Liver (tissue), 9 donors: ENCODE data around the gene ZNF417. TPM values are rescaled to one million over a fixed set of nuclear protein-coding genes. Genes with fewer than 3 reads are reported as not detected.

Experiments used
- DNase-seq: peaks from one replicate; pipeline ENCODE4 v3.0.0-alpha.2; 2017; ENCODE audit warnings: low spot score
- H3K27ac ChIP-seq, 2 donors: one replicate each; pipeline ENCODE4 v1.7.0; 2013; ENCODE audit warnings: inconsistent platforms in 2 of 2, low read length in 2 of 2, control low read depth in 1 of 2, low read depth in 1 of 2, mild to moderate bottlenecking in 1 of 2
- H3K27me3 ChIP-seq, 4 donors: one replicate each; pipeline versions ENCODE4 v1.6.1 to v1.7.0; 2013; ENCODE audit warnings: low read length in 3 of 4, inconsistent platforms in 1 of 4, mild to moderate bottlenecking in 1 of 4, moderate library complexity in 1 of 4; ENCODE audit not compliant: control insufficient read depth in 4 of 4, insufficient read depth in 4 of 4
- H3K36me3 ChIP-seq, 4 donors: one replicate each; pipeline versions ENCODE4 v1.6.1 to v1.7.0; 2013; ENCODE audit warnings: low read length in 3 of 4, mild to moderate bottlenecking in 3 of 4, low read depth in 1 of 4, moderate library complexity in 1 of 4; ENCODE audit not compliant: control insufficient read depth in 4 of 4, insufficient read depth in 3 of 4
- H3K4me1 ChIP-seq, 4 donors: one replicate each; pipeline versions ENCODE4 v1.6.1 to v1.7.0; 2013; ENCODE audit warnings: low read length in 3 of 4, mild to moderate bottlenecking in 3 of 4, moderate library complexity in 1 of 4; ENCODE audit not compliant: control insufficient read depth in 4 of 4, insufficient read depth in 4 of 4
- H3K4me3 ChIP-seq, 3 donors: one replicate each; pipeline versions ENCODE4 v1.6.1 to v1.7.0; 2013; ENCODE audit warnings: low read length in 3 of 3, control low read depth in 1 of 3, low read depth in 1 of 3, mild to moderate bottlenecking in 1 of 3
- H3K9ac ChIP-seq, 2 donors: one replicate each; pipeline ENCODE4 v1.7.0; 2013; ENCODE audit warnings: low read length in 2 of 2, mild to moderate bottlenecking in 2 of 2, moderate library complexity in 2 of 2, control low read depth in 1 of 2, low read depth in 1 of 2
- H3K9me3 ChIP-seq, 4 donors: one replicate each; pipeline versions ENCODE4 v1.6.1 to v1.7.0; 2013; ENCODE audit warnings: low read length in 3 of 4; ENCODE audit not compliant: control insufficient read depth in 4 of 4
- ATF3 ChIP-seq: IDR thresholded peaks from 2 replicates; pipeline ENCODE4 v1.6.1; 2016; ENCODE audit warnings: antibody characterized with exemption
- CTCF ChIP-seq: fragments of 150-350 bp; IDR thresholded peaks from 2 replicates; pipeline ENCODE4 v1.5.1; 2017; ENCODE audit warnings: improper control_type of control experiment, low read depth, low read length; ENCODE audit not compliant: missing input control
- EGR1 ChIP-seq, 2 donors: IDR thresholded peaks; 2 replicates each; pipeline ENCODE4 v1.6.1; 2016 to 2018; ENCODE audit warnings: antibody characterized with exemption in 2 of 2, low read depth in 2 of 2
- FOXA1 ChIP-seq: IDR thresholded peaks from 2 replicates; pipeline ENCODE4 v1.6.1; 2016; ENCODE audit warnings: antibody characterized with exemption
- FOXA2 ChIP-seq: IDR thresholded peaks from 2 replicates; pipeline ENCODE4 v1.6.1; 2016; ENCODE audit warnings: antibody characterized with exemption
- HNF4A ChIP-seq, 2 donors: conservative IDR thresholded peaks; 2 replicates each; pipeline ENCODE4 v1.6.1; 2016; ENCODE audit warnings: antibody characterized with exemption in 2 of 2, mild to moderate bottlenecking in 2 of 2
- HNF4G ChIP-seq: IDR thresholded peaks from 2 replicates; pipeline ENCODE4 v1.6.1; 2016; ENCODE audit warnings: antibody characterized with exemption
- JUND ChIP-seq, 2 donors: IDR thresholded peaks; 2 replicates each; pipeline ENCODE4 v1.6.1; 2016; ENCODE audit warnings: antibody characterized with exemption in 2 of 2
- MAX ChIP-seq: IDR thresholded peaks from 2 replicates; pipeline ENCODE4 v1.6.1; 2016; ENCODE audit warnings: antibody characterized with exemption
- NR2F2 ChIP-seq: IDR thresholded peaks from 2 replicates; pipeline ENCODE4 v1.6.1; 2016; ENCODE audit warnings: antibody characterized with exemption
- RAD21 ChIP-seq, 2 donors: IDR thresholded peaks; 2 replicates each; pipeline ENCODE4 v1.6.1; 2016; ENCODE audit warnings: antibody characterized with exemption in 2 of 2, mild to moderate bottlenecking in 2 of 2
- REST ChIP-seq: IDR thresholded peaks from 2 replicates; pipeline ENCODE4 v1.6.1; 2016; ENCODE audit warnings: antibody characterized with exemption, mild to moderate bottlenecking
- RXRA ChIP-seq, 2 donors: IDR thresholded peaks; 2 replicates each; pipeline ENCODE4 v1.6.1; 2017 to 2018; ENCODE audit warnings: antibody characterized with exemption in 2 of 2, mild to moderate bottlenecking in 1 of 2
- SP1 ChIP-seq: IDR thresholded peaks from 2 replicates; pipeline ENCODE4 v1.6.1; 2018; ENCODE audit warnings: antibody characterized with exemption, mild to moderate bottlenecking
- TAF1 ChIP-seq: conservative IDR thresholded peaks from 2 replicates; pipeline ENCODE4 v1.6.1; 2016; ENCODE audit warnings: antibody characterized with exemption, mild to moderate bottlenecking
- WGBS: extraction: QIAGEN DNeasy Blood & Tissue Kit; methylation state at CpG from one replicate; pipeline ENCODE4 v1.1.7; 2013; 5-methylcytosine and 5-hydroxymethylcytosine counted together
- polyA plus RNA-seq, 2 donors: library from polyadenylated mRNA; stranded (reverse) in 1 of 2; unstranded in 1 of 2; fragments of 200-250 nt in 1 of 2; fragments of >200 nt in 1 of 2; fragmentation: Nextera tagmentation in 1 of 2; extraction: Ambion mirVana in 1 of 2; gene quantifications; one replicate each; pipeline versions ENCODE4 v1.2.1 to v1.2.3, GENCODE V29; 2013 to 2015
- total RNA-seq, 2 donors: library from RNA; depleted of rRNA; stranded (reverse); fragments of >200 nt; gene quantifications; one replicate each; pipeline ENCODE4 v1.2.3, GENCODE V29; 2014
- TF ChIP-seq, protein P1 (sequence below): IDR thresholded peaks from 2 replicates; pipeline ENCODE4 v1.6.1; 2016; ENCODE audit warnings: antibody characterized with exemption
- donor health status: healthy.
- donor health status: healthy.
- donor health status: healthy.
- donor health status: healthy.
- donor health status: healthy.

Gene ZNF417
- total and polyA plus RNA-seq, 4 donors = 1.2 to 16.3 (median 7.3) TPM

- no peak for DNase-seq
- no peak overlapping the region for H3K27ac ChIP-seq
- H3K4me3 ChIP-seq = peak overlapping the region in 1 of 3 donors; percentile 30
- 79% methylated on average over 1 of the region's 1 CpG for WGBS
- no peak overlapping the region for H3K9ac ChIP-seq
- H3K36me3 ChIP-seq = peaks cover 0 to 2% (median 0%) of the 10 kb centered on the region in 4 donors
- H3K27me3 ChIP-seq = no peaks in the 10 kb centered on the region
- no peaks in the 10 kb centered on the region for H3K4me1 ChIP-seq
- no peak for TF ChIP-seq FOXA1
- TF ChIP-seq HNF4G = no peak
- no peak for TF ChIP-seq MAX
- TF ChIP-seq ATF3 = no peak
- TF ChIP-seq HNF4A (conservative IDR thresholded peaks at IDR 0.05) = no peak
- TF ChIP-seq JUND (IDR thresholded peaks at IDR 0.05) = no peak
- TF ChIP-seq, protein P1, sequence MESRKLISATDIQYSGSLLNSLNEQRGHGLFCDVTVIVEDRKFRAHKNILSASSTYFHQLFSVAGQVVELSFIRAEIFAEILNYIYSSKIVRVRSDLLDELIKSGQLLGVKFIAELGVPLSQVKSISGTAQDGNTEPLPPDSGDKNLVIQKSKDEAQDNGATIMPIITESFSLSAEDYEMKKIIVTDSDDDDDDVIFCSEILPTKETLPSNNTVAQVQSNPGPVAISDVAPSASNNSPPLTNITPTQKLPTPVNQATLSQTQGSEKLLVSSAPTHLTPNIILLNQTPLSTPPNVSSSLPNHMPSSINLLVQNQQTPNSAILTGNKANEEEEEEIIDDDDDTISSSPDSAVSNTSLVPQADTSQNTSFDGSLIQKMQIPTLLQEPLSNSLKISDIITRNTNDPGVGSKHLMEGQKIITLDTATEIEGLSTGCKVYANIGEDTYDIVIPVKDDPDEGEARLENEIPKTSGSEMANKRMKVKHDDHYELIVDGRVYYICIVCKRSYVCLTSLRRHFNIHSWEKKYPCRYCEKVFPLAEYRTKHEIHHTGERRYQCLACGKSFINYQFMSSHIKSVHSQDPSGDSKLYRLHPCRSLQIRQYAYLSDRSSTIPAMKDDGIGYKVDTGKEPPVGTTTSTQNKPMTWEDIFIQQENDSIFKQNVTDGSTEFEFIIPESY = no peak
- TF ChIP-seq RAD21 (IDR thresholded peaks at IDR 0.05) = no peak
- TF ChIP-seq RXRA (IDR thresholded peaks at IDR 0.05) = no peak
- TF ChIP-seq FOXA2 = no peak
- no peak for TF ChIP-seq CTCF
- TF ChIP-seq EGR1 (IDR thresholded peaks at IDR 0.05; ENCODE audit: low read depth in 2 of 2) = no peak
- no peak for TF ChIP-seq TAF1
- H3K9me3 ChIP-seq = peaks cover 17 to 46% (median 29%) of the 10 kb centered on the region in 4 donors
Measured at GRCh38 chr19:57961785-57962184, 45.4 kb upstream of the ZNF417 start.

- no peak for TF ChIP-seq HNF4A (conservative IDR thresholded peaks at IDR 0.05)
- TF ChIP-seq EGR1 (IDR thresholded peaks at IDR 0.05; ENCODE audit: low read depth in 2 of 2) = no peak
- no peak for TF ChIP-seq NR2F2
- no peak for TF ChIP-seq SP1
- 88% methylated on average over 4 of the region's 4 CpGs for WGBS
- H3K9me3 ChIP-seq = peaks cover 29 to 60% (median 38%) of the 10 kb centered on the region in 4 donors
- H3K4me1 ChIP-seq = no peaks in the 10 kb centered on the region
- H3K27me3 ChIP-seq = no peaks in the 10 kb centered on the region
- no peak overlapping the region for H3K27ac ChIP-seq
- peak overlapping the region in 2 of 3 donors; percentile 51 to 63 for H3K4me3 ChIP-seq
- no peaks in the 10 kb centered on the region for H3K36me3 ChIP-seq
- H3K9ac ChIP-seq = no peak overlapping the region
- DNase-seq = no peak
Measured at GRCh38 chr19:57954996-57955395, 38.6 kb upstream of the ZNF417 start.

DNA sequence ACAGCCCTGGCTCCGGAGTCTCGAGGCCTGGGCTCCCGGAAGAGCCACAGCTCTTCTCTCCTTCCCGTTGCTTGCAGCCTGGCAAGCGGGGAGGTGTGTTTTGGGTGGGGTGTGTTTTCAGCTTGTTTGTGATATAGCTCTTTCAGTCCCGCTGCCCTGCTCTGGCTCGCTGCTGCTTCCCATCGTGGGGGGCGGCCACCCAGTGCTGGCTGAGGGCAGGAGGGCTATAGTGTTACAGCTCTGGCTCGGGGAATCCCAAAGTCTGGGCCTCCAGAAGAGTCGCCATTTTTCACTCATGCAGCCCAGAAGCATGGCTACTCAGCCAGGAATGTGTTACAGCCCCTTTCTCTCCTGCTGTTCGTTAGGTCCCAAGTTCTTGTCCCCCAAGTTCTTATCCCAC is 33.3 kb upstream of the ZNF417 start:
- WGBS = 88% methylated on average over 12 of the region's 12 CpGs
- Histone ChIP-seq H3K27ac (no peak overlapping the region), H3K27me3 (no peaks in the 10 kb centered on the region), H3K9me3 (peaks cover 20 to 54% (median 48%) of the 10 kb centered on the region in 4 donors), H3K4me1 (peaks cover 0 to 7% (median 3%) of the 10 kb centered on the region in 4 donors), H3K4me3 (peak overlapping the region in 1 of 3 donors; percentile 36), H3K9ac (no peak overlapping the region), H3K36me3 (no peaks in the 10 kb centered on the region)
- TF ChIP-seq JUND (IDR thresholded peaks at IDR 0.05) = no peak
- TF ChIP-seq FOXA2 = no peak
- TF ChIP-seq REST = no peak
- TF ChIP-seq HNF4G = no peak
- no peak for TF ChIP-seq TAF1
- DNase-seq = no peak
